G401 (cell line): Measurements from ENCODE around the gene TMPRSS6. TPM values are rescaled to one million over a fixed set of nuclear protein-coding genes. Genes with fewer than 3 reads are reported as not detected.

Experiments
- DNase-seq: peaks from one replicate; pipeline ENCODE4 v3.0.0-alpha.2; 2015; ENCODE audit warnings: low spot score
- in situ Hi-C: cut with HindIII; loops from 2 replicates; pipeline ENCODE4 v1.10.0; 2016; ENCODE audit warnings: low sequenced_read_pairs, mixed read lengths
- total RNA-seq: library from RNA; depleted of rRNA; stranded (reverse); fragments of >200 nt; shearing (Covaris generic); gene quantifications from 2 replicates; pipeline ENCODE4 v1.2.3, GENCODE V29; 2014

TMPRSS6 gene
- total RNA-seq, 1 experiment from 2014 or later, result not detected

GRCh38 chr22:37059876-37060449 is 49.5 kb downstream of the TMPRSS6 start:
- in situ Hi-C loops, result no loop called here
- DNase-seq, result no peak

GRCh38 chr22:37058917-37059701 is 50.4 kb downstream of the TMPRSS6 start:
- DNase-seq, result no peak
- in situ Hi-C loops, result no loop called here

GRCh38 chr22:37057796-37058510 is 51.6 kb downstream of the TMPRSS6 start:
- no peak for DNase-seq

GRCh38 chr22:37057226-37057625 is 52.3 kb downstream of the TMPRSS6 start:
- in situ Hi-C loops, result no loop called here

More at GRCh38 chr22:37057796-37058510, 51.6 kb downstream of the TMPRSS6 start:
- in situ Hi-C loops, result no loop called here

GRCh38 chr22:37056246-37056645 is 53.3 kb downstream of the TMPRSS6 start:
- in situ Hi-C loops, result no loop called here
- no peak for DNase-seq

More at GRCh38 chr22:37057226-37057625, 52.3 kb downstream of the TMPRSS6 start:
- no peak for DNase-seq

GRCh38 chr22:37054600-37055365 is 54.7 kb downstream of the TMPRSS6 start:
- DNase-seq, result no peak
- in situ Hi-C loops, result no loop called here

- in situ Hi-C loops, result no loop called here
- DNase-seq, result no peak
These were observed 55.5 kb downstream of the TMPRSS6 start for GRCh38 chr22:37054056-37054395.

- in situ Hi-C loops, result no loop called here
These were observed 56.0 kb downstream of the TMPRSS6 start for GRCh38 chr22:37053310-37054055.

GRCh38 chr22:37052386-37053309 is 56.9 kb downstream of the TMPRSS6 start:
- in situ Hi-C loops, result no loop called here
- DNase-seq, result peak; percentile 52

More at GRCh38 chr22:37053310-37054055, 56.0 kb downstream of the TMPRSS6 start:
- no peak for DNase-seq

- in situ Hi-C loops, result no loop called here
- DNase-seq, result peak; percentile 67
These were observed 57.8 kb downstream of the TMPRSS6 start, which contains the start of gene KCTD17 for GRCh38 chr22:37051391-37052385. TSS of gene KCTD17 (plus strand) at chr22:37051742. CDS start at chr22:37051761, 19 bp downstream.

GRCh38 chr22:37050913-37051312 is 58.6 kb downstream of the TMPRSS6 start:
- in situ Hi-C loops, result no loop called here
- DNase-seq, result no peak

GRCh38 chr22:37049224-37049623 is 60.3 kb downstream of the TMPRSS6 start:
- DNase-seq, result no peak
- in situ Hi-C loops, result no loop called here

- in situ Hi-C loops, result no loop called here
- DNase-seq, result no peak
These were observed 61.4 kb downstream of the TMPRSS6 start for GRCh38 chr22:37048133-37048532.

- in situ Hi-C loops, result no loop called here
- DNase-seq, result no peak
These were observed 62.5 kb downstream of the TMPRSS6 start for GRCh38 chr22:37047006-37047405.

GRCh38 chr22:37046589-37046988 is 62.9 kb downstream of the TMPRSS6 start:
- in situ Hi-C loops, result no loop called here
- no peak for DNase-seq

GRCh38 chr22:37045958-37046357 is 63.6 kb downstream of the TMPRSS6 start:
- no peak for DNase-seq
- in situ Hi-C loops, result no loop called here
